Fibroblast of the aortic adventitia (primary cell): Measurements from ENCODE around the gene C11orf65. TPM values are rescaled to one million over a fixed set of nuclear protein-coding genes. Genes with fewer than 3 reads are reported as not detected.
"Not testable (repeated sequence)": the region's sequence is repeated elsewhere in the genome, so short reads cannot be mapped to it uniquely, and the experiment has no call there.

Source experiments
- DNase-seq: peaks from one replicate; pipeline ENCODE4 v3.0.0-alpha.2; 2010; ENCODE audit warnings: low read depth
- H3K4me3 ChIP-seq: 2 replicates; pipeline ENCODE4 v1.5.1; 2011; ENCODE audit warnings: low read depth, mild to moderate bottlenecking, control low read depth, low read length, moderate library complexity
- CTCF ChIP-seq: IDR thresholded peaks from 2 replicates; pipeline ENCODE4 v1.5.1; 2011; ENCODE audit warnings: mild to moderate bottlenecking, low read length, control low read depth, inconsistent platforms; ENCODE audit not compliant: insufficient read depth
- total RNA-seq: library from RNA; depleted of rRNA; stranded (reverse); fragments of >200 nt; gene quantifications from 2 replicates; pipeline ENCODE4 v1.2.3, GENCODE V29; 2012; ENCODE audit warnings: low replicate concordance

The C11orf65 gene
- total RNA-seq, 1 donor, result 0.99 TPM

DNA sequence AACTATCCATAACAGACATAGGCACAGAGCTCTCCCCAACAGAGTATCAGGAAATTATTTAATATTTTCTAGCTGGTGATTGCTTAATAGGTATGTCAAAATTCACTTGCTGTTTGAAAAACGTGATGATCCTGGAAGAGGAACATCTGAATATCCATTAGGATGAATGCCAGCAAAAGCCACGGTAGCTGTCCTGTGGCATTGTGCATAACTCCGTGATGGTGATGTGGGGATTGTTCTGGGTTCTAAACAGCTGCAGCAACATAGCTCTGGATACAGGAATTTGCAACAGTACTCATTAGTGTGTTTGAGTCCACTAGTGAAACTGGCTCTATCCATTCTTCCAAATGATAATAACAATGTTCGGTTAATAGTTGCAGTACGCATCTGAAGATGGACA lies 78.8 kb downstream of the C11orf65 start:
- no peak overlapping the region for H3K4me3 ChIP-seq
- TF ChIP-seq CTCF, result no peak
- no peak for DNase-seq

DNA sequence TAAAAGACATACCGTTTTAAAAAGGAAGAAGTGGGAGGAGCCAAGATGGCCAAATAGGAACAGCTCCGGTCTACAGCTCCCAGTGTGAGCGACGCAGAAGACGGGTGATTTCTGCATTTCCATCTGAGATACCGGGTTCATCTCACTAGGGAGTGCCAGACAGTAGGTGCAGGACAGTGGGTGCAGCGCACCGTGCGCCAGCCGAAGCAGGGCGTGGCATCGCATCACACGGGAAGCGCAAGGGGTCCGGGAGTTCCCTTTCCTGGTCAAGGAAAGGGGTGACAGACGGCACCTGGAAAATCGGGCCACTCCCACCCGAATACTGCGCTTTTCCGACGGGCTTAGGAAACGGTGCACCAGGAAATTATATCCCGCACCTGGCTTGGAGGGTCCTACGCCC lies 93.8 kb downstream of the C11orf65 start:
- DNase-seq, result not testable (repeated sequence)

DNA sequence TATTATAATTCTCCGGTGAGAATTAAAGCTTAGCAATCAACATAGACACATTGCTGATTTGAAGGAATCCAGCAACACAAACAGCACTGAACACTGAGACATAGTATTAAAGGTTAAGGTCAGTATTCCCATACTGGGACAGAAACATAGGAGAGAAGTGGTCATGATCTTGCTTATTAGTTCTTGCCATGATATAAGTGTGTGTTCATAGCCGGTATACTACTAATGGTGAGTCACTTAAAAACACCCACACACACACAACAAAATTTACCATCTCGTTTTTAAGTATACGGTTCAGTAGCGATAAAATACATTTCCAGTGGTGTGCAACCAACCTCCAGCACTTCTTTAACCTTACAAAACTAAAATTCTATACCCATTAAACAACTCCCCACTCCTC lies 96.3 kb downstream of the C11orf65 start:
- no peak overlapping the region for H3K4me3 ChIP-seq
- no peak for TF ChIP-seq CTCF
- no peak for DNase-seq

More for the DNA sequence above, 93.8 kb downstream of the C11orf65 start:
- H3K4me3 ChIP-seq, result not testable (repeated sequence)

GRCh38 chr11:108370315-108370714 lies 97.0 kb downstream of the C11orf65 start:
- no peak for DNase-seq
- TF ChIP-seq CTCF, result no peak

DNA sequence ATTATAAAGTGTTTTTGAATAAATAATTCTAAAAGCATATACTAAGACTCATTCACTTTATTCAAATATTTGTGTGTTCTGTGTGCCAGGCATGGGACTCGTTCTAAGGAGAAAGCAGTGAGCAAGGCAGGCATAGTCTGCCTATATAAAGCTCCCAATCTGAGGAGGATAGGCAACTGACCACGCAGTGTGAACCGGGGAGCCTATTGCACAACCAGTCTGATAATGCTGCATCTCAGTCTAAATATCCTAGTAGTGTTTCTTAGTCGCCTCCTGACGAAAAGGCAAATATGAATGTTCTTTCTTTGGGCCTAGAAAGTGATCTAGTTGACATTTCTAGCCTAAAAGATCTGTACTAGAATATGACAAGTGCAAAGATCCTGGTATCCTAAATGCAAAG lies 98.3 kb downstream of the C11orf65 start:
- TF ChIP-seq CTCF, result no peak
- H3K4me3 ChIP-seq, result no peak overlapping the region
- no peak for DNase-seq

More at GRCh38 chr11:108370315-108370714, 97.0 kb downstream of the C11orf65 start:
- no peak overlapping the region for H3K4me3 ChIP-seq

GRCh38 chr11:108368134-108368533 lies 99.2 kb downstream of the C11orf65 start:
- H3K4me3 ChIP-seq, result no peak overlapping the region
- DNase-seq, result peak; percentile 20
- TF ChIP-seq CTCF, result no peak

DNA sequence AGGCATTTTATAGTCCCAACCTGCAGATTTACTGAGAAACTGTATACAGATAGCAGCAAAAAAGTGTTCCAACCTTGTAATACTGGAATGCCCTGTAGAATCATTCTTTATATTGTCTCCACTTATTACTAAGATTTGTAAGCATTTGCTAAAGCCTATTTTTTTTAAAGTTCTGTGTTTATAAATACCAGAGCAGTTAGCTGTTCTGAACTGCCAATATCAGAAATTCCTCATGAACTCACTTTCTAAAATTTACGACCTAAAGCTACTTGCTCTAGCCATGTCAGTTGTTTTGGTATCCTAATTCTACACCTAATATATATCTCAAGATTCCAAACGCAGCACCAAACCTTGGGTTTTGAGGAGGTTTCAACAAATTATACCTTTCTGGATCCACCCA lies 103.2 kb downstream of the C11orf65 start:
- H3K4me3 ChIP-seq, result no peak overlapping the region

More for the DNA sequence above, 103.2 kb downstream of the C11orf65 start:
- DNase-seq, result peak; percentile 20
- TF ChIP-seq CTCF, result no peak
